Amniotic epithelial cell (primary cell): ENCODE data around the gene NEU3.
"Not testable (repeated sequence)": the region's sequence is repeated elsewhere in the genome, so short reads cannot be mapped to it uniquely, and the experiment has no call there.

Experiments
- DNase-seq: peaks from one replicate; pipeline ENCODE4 v3.0.0-alpha.2; 2010; ENCODE audit warnings: low read depth

The NEU3 gene

GRCh38 chr11:74988541-74989259 is at the start of gene NEU3:
Gene NEU3 (plus strand): TSS chr11:74988933. CDS start chr11:74989061, 128 bp downstream.
- DNase-seq: peak; percentile 66

- no peak for DNase-seq
Measured at GRCh38 chr11:74941492-74941891, 47.2 kb upstream of the NEU3 start.

GRCh38 chr11:74942073-74942759 is 46.5 kb upstream of the NEU3 start:
- no peak for DNase-seq

- DNase-seq: peak; percentile 27
Measured at GRCh38 chr11:74948546-74948897, 40.2 kb upstream of the NEU3 start.

GRCh38 chr11:74948898-74949752 is 39.6 kb upstream of the NEU3 start, which contains the start of the genes SPCS2 and XRRA1:
Gene SPCS2 (plus strand): TSS chr11:74949266. CDS start chr11:74949286, 20 bp downstream.
Gene XRRA1 (minus strand): TSS chr11:74949091. CDS start chr11:74940878, 8,213 bp downstream.
- DNase-seq: peak; percentile 98

- peak; percentile 16 for DNase-seq
Measured at GRCh38 chr11:74949753-74950137, 39.0 kb upstream of the NEU3 start.

- DNase-seq: no peak
Measured at GRCh38 chr11:74950374-74950969, 38.3 kb upstream of the NEU3 start.

GRCh38 chr11:74951226-74951625 is 37.5 kb upstream of the NEU3 start:
- DNase-seq: no peak

- DNase-seq: no peak
Measured at GRCh38 chr11:74952752-74953151, 36.0 kb upstream of the NEU3 start.

GRCh38 chr11:74953451-74953850 is 35.3 kb upstream of the NEU3 start:
- no peak for DNase-seq

GRCh38 chr11:74954199-74954598 is 34.5 kb upstream of the NEU3 start:
- no peak for DNase-seq

- peak; percentile 39 for DNase-seq
Measured at GRCh38 chr11:74956397-74957015, 32.2 kb upstream of the NEU3 start.

GRCh38 chr11:74957937-74958629 is 30.6 kb upstream of the NEU3 start:
- DNase-seq: no peak

- not testable (repeated sequence) for DNase-seq
Measured at GRCh38 chr11:74960128-74960527, 28.6 kb upstream of the NEU3 start.

- peak; percentile 59 for DNase-seq
Measured at GRCh38 chr11:74966651-74967050, 22.1 kb upstream of the NEU3 start.

- DNase-seq: no peak
Measured at GRCh38 chr11:74970852-74971395, 17.8 kb upstream of the NEU3 start.

GRCh38 chr11:74971424-74971823 is 17.3 kb upstream of the NEU3 start:
- no peak for DNase-seq

- DNase-seq: no peak
Measured at GRCh38 chr11:74978041-74978440, 10.7 kb upstream of the NEU3 start.

GRCh38 chr11:74980634-74981033 is 8.1 kb upstream of the NEU3 start:
- DNase-seq: no peak

- no peak for DNase-seq
Measured at GRCh38 chr11:74981888-74982287, 6.8 kb upstream of the NEU3 start.

GRCh38 chr11:74984070-74984469 is 4.7 kb upstream of the NEU3 start:
- no peak for DNase-seq
